Skeletal muscle tissue (tissue), 4 donors: ENCODE data around the gene KCNN3. TPM values are rescaled to one million over a fixed set of nuclear protein-coding genes. Genes with fewer than 3 reads are reported as not detected.

Source experiments
- H3K27ac ChIP-seq: one replicate; pipeline ENCODE4 v1.7.0; 2013; ENCODE audit warnings: mild to moderate bottlenecking, low read depth, low read length, inconsistent platforms
- H3K27me3 ChIP-seq, 3 donors: one replicate each; pipeline ENCODE4 v1.7.0; 2013; ENCODE audit warnings: low read length in 3 of 3; ENCODE audit not compliant: control insufficient read depth in 3 of 3, insufficient read depth in 3 of 3
- H3K36me3 ChIP-seq, 3 donors: one replicate each; pipeline ENCODE4 v1.7.0; 2013; ENCODE audit warnings: low read length in 3 of 3; ENCODE audit not compliant: control insufficient read depth in 3 of 3, insufficient read depth in 3 of 3
- H3K4me1 ChIP-seq, 3 donors: one replicate each; pipeline ENCODE4 v1.7.0; 2013; ENCODE audit warnings: low read length in 3 of 3, mild to moderate bottlenecking in 3 of 3; ENCODE audit not compliant: control insufficient read depth in 3 of 3, insufficient read depth in 3 of 3
- H3K4me3 ChIP-seq, 3 donors: one replicate each; pipeline ENCODE4 v1.7.0; 2013; ENCODE audit warnings: low read length in 3 of 3
- H3K9ac ChIP-seq, 3 donors: one replicate each; pipeline ENCODE4 v1.7.0; 2013; ENCODE audit warnings: low read length in 3 of 3, mild to moderate bottlenecking in 3 of 3, moderate library complexity in 2 of 3, low read depth in 1 of 3
- H3K9me3 ChIP-seq, 3 donors: one replicate each; pipeline ENCODE4 v1.7.0; 2013; ENCODE audit warnings: low read length in 3 of 3; ENCODE audit not compliant: control insufficient read depth in 3 of 3
- total RNA-seq: library from RNA; depleted of rRNA; stranded (reverse); fragments of >200 nt; gene quantifications from one replicate; pipeline ENCODE4 v1.2.3, GENCODE V29; 2014
- donor health status: Osteomylitis.

KCNN3 gene
- total RNA-seq, 1 donor from 2014 or later = 3.7 TPM

DNA sequence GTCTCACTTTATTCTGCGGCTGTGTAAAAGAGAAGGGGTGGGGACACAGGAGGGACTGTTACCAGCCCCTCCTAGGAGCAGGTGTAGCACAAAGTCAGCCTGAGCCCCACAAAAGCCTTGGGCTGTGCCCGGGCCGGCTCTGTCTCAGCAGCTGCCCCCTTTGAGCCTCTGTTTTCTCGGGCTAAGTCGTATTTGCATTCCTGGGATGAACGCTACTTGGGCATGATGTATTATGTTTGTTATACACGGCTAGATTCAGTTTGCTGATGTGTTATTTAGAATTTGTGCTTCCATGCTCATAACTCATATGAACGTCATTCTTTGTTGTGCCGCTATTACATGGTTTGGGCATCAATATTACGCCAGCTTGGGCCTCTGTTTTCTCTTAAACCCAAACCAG is 47.8 kb downstream of the KCNN3 start:
- Histone ChIP-seq H3K9ac (no peak overlapping the region), H3K27me3 (no peaks in the 10 kb centered on the region), H3K27ac (no peak overlapping the region), H3K4me1 (peaks cover 10 to 13% (median 10%) of the 10 kb centered on the region in 3 donors), H3K4me3 (no peak overlapping the region), H3K36me3 (peaks cover 0 to 5% (median 0%) of the 10 kb centered on the region in 3 donors), H3K9me3 (no peaks in the 10 kb centered on the region)

DNA sequence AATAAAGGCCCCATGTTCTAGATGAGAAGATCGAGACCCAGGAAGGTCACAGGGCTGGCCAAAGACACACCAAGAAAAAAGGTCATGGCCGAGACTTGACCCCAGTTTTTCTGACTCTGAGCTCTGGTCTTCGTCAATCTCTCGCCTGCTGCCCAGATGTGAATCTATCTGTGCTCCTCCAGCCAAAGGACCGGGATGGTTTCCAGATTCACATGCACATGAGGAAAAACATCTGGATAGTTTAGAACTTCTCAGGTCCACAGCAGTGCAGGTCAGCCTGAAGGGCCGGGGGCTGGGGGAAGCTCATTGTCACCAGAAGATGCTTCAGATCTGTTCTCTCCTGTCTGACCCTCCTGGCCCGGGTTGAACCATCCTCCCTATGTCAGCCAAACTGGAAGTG is 49.0 kb downstream of the KCNN3 start:
- Histone ChIP-seq H3K27ac (no peak overlapping the region), H3K36me3 (peaks cover 0 to 5% (median 0%) of the 10 kb centered on the region in 3 donors), H3K27me3 (no peaks in the 10 kb centered on the region), H3K9me3 (no peaks in the 10 kb centered on the region), H3K9ac (no peak overlapping the region), H3K4me3 (no peak overlapping the region), H3K4me1 (peaks cover 10 to 20% (median 10%) of the 10 kb centered on the region in 3 donors)

DNA sequence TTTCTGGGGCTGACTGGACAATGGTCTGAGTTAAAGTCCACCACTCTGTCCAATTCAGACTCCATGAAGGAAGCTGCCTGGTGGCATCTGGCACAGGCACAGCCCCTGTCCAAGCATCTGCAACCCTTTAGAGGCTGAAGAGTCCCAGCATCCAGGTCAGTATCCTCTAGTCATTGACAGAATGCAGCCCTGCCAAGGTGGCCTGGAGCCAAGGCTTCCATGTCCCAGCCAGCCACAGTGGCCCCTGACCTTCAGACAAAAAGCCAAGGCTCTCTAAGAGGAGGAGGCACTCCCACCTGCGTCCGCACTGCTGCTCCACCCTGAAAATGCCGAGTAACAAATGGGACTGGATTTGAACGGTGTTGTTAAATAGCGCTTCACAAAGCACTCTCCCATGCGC is 49.4 kb downstream of the KCNN3 start:
- Histone ChIP-seq H3K4me1 (peaks cover 10 to 21% (median 11%) of the 10 kb centered on the region in 3 donors), H3K9me3 (no peaks in the 10 kb centered on the region), H3K27ac (no peak overlapping the region), H3K36me3 (peaks cover 0 to 5% (median 0%) of the 10 kb centered on the region in 3 donors), H3K4me3 (no peak overlapping the region), H3K9ac (no peak overlapping the region), H3K27me3 (no peaks in the 10 kb centered on the region)

DNA sequence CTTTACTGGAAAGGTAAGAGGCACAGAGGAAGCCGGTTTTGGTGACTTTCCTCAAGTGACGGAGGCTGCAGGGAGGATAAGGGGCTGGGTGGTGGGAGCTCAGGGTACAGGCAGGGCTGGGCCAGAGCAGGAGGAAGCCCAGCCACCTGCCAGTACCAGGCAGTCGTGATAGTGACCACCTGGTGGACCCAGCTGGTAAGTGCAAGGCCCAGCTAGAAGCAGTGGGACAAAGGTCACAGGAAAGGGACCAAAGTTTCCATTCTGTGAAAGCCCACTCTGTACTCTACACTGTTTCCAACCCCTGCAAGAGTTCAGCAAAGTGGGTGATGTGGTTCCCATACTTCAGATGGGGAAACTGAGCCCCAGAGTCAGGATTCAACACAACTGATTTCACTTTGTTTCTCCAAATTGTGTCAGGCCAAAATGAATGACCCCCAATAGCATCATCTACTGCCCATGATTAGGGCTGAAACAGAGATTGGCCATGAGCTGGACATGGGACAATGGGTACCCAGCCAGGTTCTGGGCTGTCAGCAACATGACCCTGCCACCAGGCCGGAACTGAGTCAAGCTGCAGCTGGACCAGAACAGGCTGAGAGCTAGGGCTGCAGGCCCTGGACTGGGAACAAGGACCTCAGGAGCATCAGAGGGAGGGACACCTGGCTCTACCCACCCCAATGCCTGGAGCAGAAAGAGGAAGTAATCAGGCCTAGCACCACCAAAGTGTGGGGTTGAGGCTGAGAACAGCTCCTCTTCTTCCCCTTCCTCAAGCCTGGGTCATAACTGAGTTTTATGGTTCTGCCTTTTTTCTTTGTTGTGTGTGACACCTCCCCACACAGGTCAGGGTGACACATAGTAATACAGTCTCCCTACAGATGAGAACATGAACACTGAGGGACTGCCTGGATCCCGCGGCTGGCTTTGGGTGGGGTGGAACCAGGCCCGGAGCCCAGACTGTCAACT is 50.2 kb downstream of the KCNN3 start:
- H3K36me3 ChIP-seq = peaks cover 0 to 5% (median 0%) of the 10 kb centered on the region in 3 donors
- no peak overlapping the region for H3K27ac ChIP-seq
- no peak overlapping the region for H3K9ac ChIP-seq
- H3K4me3 ChIP-seq = no peak overlapping the region
- no peaks in the 10 kb centered on the region for H3K27me3 ChIP-seq
- no peaks in the 10 kb centered on the region for H3K9me3 ChIP-seq
- peaks cover 10 to 21% (median 12%) of the 10 kb centered on the region in 3 donors for H3K4me1 ChIP-seq

DNA sequence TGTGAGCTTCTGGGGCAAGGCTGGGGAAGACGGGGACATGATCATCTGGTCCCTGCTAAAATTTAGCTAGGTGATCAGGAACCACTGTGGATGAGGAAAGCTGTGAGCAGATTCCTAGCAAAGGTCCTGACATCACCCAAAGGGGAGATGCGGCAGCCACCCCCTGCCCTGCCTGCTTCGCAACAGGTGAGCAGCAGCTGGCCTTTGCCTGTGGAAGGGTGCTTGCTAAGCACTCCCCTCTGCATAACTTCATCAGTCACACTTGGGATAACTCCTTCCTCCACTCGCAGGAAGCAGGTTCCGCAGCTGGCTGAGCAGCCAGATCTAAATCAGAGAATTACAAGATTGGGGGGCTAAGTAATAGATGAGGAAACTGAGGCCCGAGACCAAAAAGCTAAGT is 51.2 kb downstream of the KCNN3 start:
- H3K27ac ChIP-seq = no peak overlapping the region
- H3K9ac ChIP-seq = no peak overlapping the region
- no peaks in the 10 kb centered on the region for H3K9me3 ChIP-seq
- H3K4me1 ChIP-seq = peaks cover 15 to 28% (median 16%) of the 10 kb centered on the region in 3 donors
- peaks cover 0 to 5% (median 0%) of the 10 kb centered on the region in 3 donors for H3K36me3 ChIP-seq
- H3K27me3 ChIP-seq = no peaks in the 10 kb centered on the region
- H3K4me3 ChIP-seq = no peak overlapping the region

DNA sequence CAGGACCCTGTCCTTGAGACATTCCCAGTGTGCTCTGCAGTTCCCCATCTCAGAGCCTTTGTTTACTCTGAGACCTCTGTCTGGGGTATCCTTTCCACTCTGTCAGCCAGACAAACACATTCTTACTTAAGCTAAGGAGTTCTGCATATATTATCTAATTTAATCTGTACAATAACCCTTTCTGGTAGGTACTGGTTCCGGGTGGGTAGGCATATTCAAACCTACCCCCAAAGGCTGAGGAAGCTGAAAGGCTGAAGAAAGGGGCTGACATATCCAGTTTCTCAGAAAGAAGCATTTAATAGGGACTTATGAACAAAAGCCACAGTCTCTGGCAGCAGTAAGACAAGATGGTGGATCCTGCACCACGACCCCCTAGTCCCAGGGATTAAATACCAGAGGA is 53.1 kb downstream of the KCNN3 start:
- peaks cover 21 to 40% (median 23%) of the 10 kb centered on the region in 3 donors for H3K4me1 ChIP-seq
- H3K27ac ChIP-seq = no peak overlapping the region
- no peak overlapping the region for H3K4me3 ChIP-seq
- no peak overlapping the region for H3K9ac ChIP-seq
- H3K9me3 ChIP-seq = no peaks in the 10 kb centered on the region
- H3K36me3 ChIP-seq = peaks cover 0 to 5% (median 0%) of the 10 kb centered on the region in 3 donors
- no peaks in the 10 kb centered on the region for H3K27me3 ChIP-seq

DNA sequence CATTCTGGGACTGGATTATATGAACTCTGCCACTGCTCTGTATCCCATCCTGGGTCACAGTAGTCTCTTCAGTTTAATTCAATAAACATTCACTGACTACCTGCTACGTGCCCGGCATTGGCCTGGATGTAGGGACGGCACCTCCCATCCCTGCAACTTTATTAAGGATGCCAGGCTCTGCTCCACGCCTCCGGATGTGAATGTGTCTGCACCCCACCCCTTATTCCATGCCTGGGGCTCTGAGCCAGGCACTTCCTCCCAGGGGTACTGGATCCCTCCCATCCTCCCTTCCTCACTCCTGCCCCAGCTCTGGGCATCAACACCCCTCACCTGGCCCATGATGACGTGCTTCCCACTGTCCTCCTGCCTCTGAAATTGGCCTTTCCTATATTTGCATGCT is 53.7 kb downstream of the KCNN3 start:
- Histone ChIP-seq H3K27me3 (no peaks in the 10 kb centered on the region), H3K36me3 (peaks cover 0 to 3% (median 0%) of the 10 kb centered on the region in 3 donors), H3K9ac (no peak overlapping the region), H3K9me3 (no peaks in the 10 kb centered on the region), H3K4me3 (no peak overlapping the region), H3K4me1 (peaks cover 21 to 44% (median 23%) of the 10 kb centered on the region in 3 donors), H3K27ac (no peak overlapping the region)

DNA sequence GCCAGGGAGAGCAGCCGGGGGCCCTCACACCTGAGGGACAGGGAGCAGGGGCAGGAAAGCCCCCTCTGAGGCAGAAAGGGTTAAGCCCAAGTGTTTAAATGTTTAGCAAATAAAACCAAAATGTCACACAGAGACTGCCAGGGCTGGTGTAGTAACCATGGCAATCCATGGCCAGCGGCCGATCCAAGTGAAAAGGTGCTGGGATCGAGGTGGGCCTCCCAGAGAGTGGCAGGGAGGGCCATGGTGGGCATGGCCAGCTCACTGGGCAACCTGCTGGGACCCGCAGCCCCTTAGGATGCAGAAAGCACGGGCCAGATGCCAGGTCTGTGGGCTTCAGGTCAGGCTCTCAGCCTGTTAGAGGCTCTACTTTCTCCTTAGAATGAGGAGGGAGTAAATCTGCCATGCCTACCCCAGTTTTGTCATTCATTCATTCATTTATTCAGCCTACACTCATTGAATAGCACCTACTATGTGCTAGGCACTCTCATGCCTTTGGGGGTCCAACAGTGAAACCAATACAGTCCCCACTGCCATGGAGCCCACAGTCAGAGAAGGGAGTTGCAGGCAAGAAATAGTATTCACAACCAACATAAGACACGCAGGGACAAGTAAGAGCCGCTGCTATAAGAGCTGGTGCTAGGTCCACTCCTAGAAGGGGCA is 56.1 kb downstream of the KCNN3 start:
- no peaks in the 10 kb centered on the region for H3K9me3 ChIP-seq
- peaks cover 28 to 52% (median 30%) of the 10 kb centered on the region in 3 donors for H3K4me1 ChIP-seq
- H3K27ac ChIP-seq = peak overlapping the region; percentile 74
- no peaks in the 10 kb centered on the region for H3K36me3 ChIP-seq
- H3K4me3 ChIP-seq = peak overlapping the region in 1 of 3 donors; percentile 3
- H3K27me3 ChIP-seq = no peaks in the 10 kb centered on the region
- H3K9ac ChIP-seq = peak overlapping the region in 2 of 3 donors; percentile 35 to 50

DNA sequence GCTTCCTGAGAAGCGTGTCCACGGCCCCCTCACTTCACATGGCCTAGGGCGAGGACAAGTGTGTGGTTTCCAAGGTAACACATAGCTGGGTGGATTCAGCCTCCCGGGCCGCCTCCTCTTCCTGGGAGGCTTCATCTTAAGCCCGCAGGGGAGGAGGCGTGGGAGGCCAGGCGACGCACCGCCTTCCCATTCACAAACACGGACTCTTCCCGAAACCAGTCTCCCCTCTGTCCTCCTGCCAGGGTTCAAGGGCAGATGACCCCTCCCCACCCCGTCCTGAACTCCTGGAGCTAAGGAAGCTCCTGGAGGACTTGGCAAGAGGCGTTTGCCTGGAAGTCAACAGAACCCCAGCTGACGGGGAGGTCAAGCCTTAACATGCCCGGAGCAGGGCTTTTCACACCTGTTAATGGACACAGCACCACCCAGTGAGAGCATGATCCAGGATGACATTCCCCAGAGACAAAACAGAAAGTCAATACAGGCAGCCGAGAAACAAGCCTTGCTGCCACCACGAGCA is 56.7 kb downstream of the KCNN3 start:
- Histone ChIP-seq H3K4me1 (peaks cover 35 to 58% (median 35%) of the 10 kb centered on the region in 3 donors), H3K27ac (peak overlapping the region; percentile 74), H3K9ac (peak overlapping the region in 2 of 3 donors; percentile 35 to 50), H3K9me3 (no peaks in the 10 kb centered on the region), H3K4me3 (peak overlapping the region in 2 of 3 donors; percentile 3 to 29), H3K36me3 (no peaks in the 10 kb centered on the region), H3K27me3 (no peaks in the 10 kb centered on the region)
